Midbrain (tissue), 1 donor: ENCODE measurements around the gene GALNT4.

Source experiments
- DNase-seq: peaks from one replicate; lab custom pipeline; 2025; lab: John Stamatoyannopoulos, UW

The GALNT4 gene

DNA sequence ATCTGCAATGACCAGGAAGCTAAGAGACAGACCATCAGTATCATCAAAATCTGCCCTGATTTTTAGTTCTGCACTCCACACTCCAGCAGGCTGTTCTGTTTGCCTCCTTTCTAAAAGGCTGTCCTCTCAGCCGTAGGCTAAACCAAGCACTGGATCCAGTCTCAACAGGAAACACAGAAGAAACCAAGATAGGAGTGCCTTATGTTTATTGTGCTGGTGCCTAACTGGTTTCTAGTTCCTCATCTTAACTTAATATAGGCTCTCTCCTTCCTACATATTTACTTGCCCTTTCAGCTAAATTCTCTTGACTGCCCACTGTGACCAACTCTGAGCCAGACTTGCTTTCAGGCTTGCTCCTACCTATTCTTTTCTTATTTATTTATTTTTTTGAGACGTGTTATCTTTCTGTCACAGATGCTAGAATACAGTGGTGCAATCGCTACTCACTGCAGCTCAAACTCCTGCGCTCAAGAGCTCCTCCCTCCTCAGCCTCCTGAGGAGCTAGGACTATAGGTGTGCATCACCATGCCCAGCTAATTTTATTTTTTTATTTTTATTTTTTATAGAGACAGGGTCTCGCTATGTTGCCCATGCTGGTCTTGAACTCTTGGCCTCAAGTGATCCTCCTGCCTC is 30.8 kb downstream of the GALNT4 start:
- no peak for DNase-seq

DNA sequence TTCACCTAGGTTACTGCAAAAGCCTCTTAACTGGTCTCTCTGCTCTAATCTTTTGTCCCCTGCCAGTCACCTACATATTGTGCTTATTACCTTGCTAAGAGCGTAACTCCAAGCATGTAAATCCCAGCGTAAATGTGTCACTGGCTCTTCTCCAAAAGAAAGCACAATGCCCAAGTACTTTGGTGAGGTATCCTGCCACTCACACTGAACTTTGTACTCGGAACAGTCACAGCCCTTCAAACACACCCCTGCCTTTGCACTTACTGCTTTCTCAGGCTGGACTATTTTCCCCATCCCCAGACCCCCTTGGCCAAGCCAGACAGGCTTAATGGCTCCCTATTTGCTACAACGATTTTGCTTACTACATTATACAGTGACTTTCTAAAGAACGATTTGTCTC is 31.7 kb downstream of the GALNT4 start:
- no peak for DNase-seq

- no peak for DNase-seq
These were observed 33.7 kb downstream of the GALNT4 start for GRCh38 chr12:89490922-89491321.

- DNase-seq = no peak
These were observed 38.3 kb downstream of the GALNT4 start for GRCh38 chr12:89486264-89486663.

DNA sequence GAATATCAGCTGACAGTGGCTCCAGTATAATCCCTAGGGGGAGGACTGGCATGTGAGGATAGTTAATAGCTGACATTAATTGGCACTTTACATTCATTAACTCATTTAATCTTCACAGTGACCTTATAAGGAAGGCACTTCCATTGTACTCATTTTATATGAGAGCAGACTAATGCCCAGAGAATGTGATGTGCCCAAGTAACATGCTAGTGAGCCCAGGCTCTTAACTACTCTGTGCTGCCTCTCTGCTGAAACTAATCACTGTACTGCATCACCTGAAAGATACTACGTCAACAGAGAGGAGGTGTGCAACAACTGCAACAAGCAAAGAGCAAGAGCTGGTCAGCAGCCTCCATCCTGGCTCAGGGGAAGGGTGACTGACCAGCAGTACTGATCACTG is 40.1 kb downstream of the GALNT4 start:
- no peak for DNase-seq

- DNase-seq = peak; percentile 74
These were observed 43.2 kb downstream of the GALNT4 start for GRCh38 chr12:89481213-89481914.

DNA sequence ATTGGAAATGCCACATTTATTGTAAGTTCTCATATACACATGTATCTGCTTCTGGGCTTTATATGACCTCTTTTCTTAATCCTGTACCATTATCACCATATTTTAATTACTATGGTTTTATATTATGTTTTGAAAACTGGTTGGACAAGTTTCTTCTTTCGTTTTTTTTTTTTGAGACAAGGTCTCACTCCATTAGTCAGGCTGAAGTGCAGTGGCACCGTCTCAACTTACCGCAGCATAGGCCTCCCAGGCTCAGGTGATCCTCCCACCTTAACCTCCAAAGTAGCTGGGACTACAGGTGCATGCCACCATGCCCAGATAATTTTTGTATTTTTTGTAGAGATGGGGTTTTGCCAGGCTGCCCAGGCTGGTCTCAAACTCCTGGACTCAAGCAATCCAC is 44.6 kb downstream of the GALNT4 start:
- DNase-seq = no peak

- DNase-seq = no peak
These were observed 46.8 kb downstream of the GALNT4 start for GRCh38 chr12:89477633-89478279.

- DNase-seq = no peak
These were observed 47.5 kb downstream of the GALNT4 start for GRCh38 chr12:89476904-89477595.

DNA sequence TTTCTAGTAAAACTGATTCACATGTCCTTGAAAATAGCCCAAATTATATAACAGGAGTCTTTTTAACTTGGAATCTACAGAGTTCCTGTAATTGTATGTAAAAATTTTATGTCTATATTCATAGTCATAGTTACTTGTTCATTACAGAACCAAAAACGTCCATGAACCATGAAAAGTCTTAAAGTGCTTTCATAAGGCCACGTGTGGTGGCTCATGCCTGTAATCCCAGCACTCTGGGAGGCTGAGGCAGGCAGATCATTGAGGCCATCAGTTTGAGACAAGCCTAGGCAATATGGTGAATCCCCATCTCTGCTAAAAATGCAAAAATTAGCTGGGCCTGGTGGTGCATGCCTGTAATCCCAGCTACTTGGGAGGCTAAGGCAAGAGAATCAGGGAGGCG is 48.4 kb downstream of the GALNT4 start:
- DNase-seq = no peak

DNA sequence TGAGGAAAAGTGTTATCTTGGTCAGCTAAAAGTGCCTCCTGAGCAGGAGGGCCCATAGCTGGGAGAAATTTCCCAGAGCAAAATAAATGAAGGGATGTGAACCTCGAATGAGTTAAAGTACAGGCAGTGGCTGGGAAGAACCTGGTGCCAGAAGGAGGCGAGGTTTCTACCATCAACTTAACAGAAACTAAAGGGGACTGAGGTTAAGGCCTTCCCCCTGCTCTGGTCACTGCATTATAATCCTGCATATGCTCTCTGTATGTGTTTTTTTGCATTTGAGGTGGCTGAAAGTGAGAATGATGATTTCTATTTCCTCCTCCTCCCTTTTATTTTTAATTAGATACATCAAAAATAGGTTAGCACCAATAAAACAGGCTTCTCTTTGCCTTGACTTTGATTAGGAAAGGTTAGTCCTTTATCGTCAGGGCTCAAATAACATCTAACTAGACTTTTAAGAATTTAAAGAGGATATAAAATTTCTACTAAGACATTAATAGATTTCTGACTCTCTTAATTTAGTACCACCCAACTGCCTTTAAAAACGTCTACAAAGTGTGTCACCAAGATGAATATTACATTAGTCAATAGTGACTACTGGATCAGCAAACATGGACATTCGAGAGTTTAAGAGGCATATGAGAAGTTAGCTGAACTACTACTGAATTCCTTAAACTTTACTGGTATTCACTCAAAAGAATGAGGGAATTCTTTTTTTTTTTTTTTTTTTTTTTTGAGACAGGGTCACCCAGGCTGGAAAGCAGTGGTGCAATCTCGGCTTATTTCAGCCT is 49.2 kb downstream of the GALNT4 start:
- DNase-seq = no peak

DNA sequence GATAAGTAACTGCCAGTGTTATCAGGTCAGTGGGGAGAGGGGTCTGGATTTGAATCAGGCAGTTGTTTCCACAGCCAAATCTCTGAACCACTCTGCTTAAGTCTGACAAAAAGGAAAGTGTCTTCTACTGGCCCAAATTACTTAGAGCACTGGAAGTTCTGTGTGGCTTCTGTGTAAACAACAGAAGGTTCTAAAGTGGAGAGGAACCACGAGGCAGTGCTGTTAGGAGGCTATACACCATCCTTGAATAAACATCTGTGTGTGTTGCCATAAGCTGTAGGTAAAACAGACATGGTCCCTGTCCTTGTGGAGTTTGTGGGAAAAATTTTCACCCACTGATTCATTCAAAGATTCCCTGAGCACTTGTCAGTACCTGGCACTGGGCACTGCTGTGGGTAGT is 50.0 kb downstream of the GALNT4 start:
- DNase-seq = no peak
